Stimulated activated CD8-positive, alpha-beta memory T cell treated with anti-CD3 and anti-CD28 coated beads, Interleukin-15, amount 100 ng/mL, for 48 hours (primary cell): ENCODE measurements around the gene IFIT2.
"Not testable (repeated sequence)": the region's sequence is repeated elsewhere in the genome, so short reads cannot be mapped to it uniquely, and the experiment has no call there.

Experiments used
- DNase-seq, 2 donors: peaks; one replicate each; pipeline ENCODE4 v3.0.0-alpha.2; 2020; ENCODE audit warnings: low read depth in 2 of 2

IFIT2 gene

GRCh38 chr10:89279421-89279869, 22.4 kb upstream of the IFIT2 start:
- DNase-seq = no peak

GRCh38 chr10:89280508-89280907, 21.3 kb upstream of the IFIT2 start:
- no peak for DNase-seq

GRCh38 chr10:89281606-89282395, 20.0 kb upstream of the IFIT2 start:
- DNase-seq = no peak

- no peak for DNase-seq
Measured at GRCh38 chr10:89283025-89283935, 18.6 kb upstream of the IFIT2 start.

GRCh38 chr10:89283936-89284475, 17.8 kb upstream of the IFIT2 start:
- DNase-seq = no peak

GRCh38 chr10:89284711-89285110, 17.1 kb upstream of the IFIT2 start:
- DNase-seq = not testable (repeated sequence)

- DNase-seq = not testable (repeated sequence)
Measured at GRCh38 chr10:89285303-89285702, 16.5 kb upstream of the IFIT2 start.

GRCh38 chr10:89294721-89295239, 7.1 kb upstream of the IFIT2 start:
- DNase-seq = no peak

- no peak for DNase-seq
Measured at GRCh38 chr10:89295597-89295996, 6.2 kb upstream of the IFIT2 start.

- DNase-seq = no peak
Measured at GRCh38 chr10:89296220-89296648, 5.6 kb upstream of the IFIT2 start.

- DNase-seq = no peak
Measured at GRCh38 chr10:89297356-89297755, 4.5 kb upstream of the IFIT2 start.

- no peak for DNase-seq
Measured at GRCh38 chr10:89297791-89298190, 4.1 kb upstream of the IFIT2 start.

- DNase-seq = no peak
Measured at GRCh38 chr10:89299031-89299430, 2.8 kb upstream of the IFIT2 start.

GRCh38 chr10:89301232-89301631, 614 bp upstream of the IFIT2 start:
- no peak for DNase-seq

- DNase-seq = no peak
Measured at GRCh38 chr10:89302625-89303024, 779 bp downstream of the IFIT2 start.

GRCh38 chr10:89303161-89303560, 1.3 kb downstream of the IFIT2 start:
- DNase-seq = no peak

GRCh38 chr10:89304026-89304425, 2.2 kb downstream of the IFIT2 start:
- no peak for DNase-seq

- no peak for DNase-seq
Measured at GRCh38 chr10:89304446-89304845, 2.6 kb downstream of the IFIT2 start.

- no peak for DNase-seq
Measured at GRCh38 chr10:89304925-89305324, 3.1 kb downstream of the IFIT2 start.

- no peak for DNase-seq
Measured at GRCh38 chr10:89305766-89306433, 4.1 kb downstream of the IFIT2 start.

GRCh38 chr10:89306434-89307268, 4.8 kb downstream of the IFIT2 start:
- DNase-seq = no peak
